ENCODE results near the gene WDR54.
"Not testable (repeated sequence)": the region's sequence is repeated elsewhere in the genome, so short reads cannot be mapped to it uniquely, and the experiment has no call there.

The WDR54 gene

GRCh38 chr2:74407682-74408081 is 13.8 kb upstream of the WDR54 start:
- DNase-seq: no peak

- DNase-seq: no peak
These were observed 8.4 kb upstream of the WDR54 start for GRCh38 chr2:74413001-74413698.

- no peak for DNase-seq
These were observed 7.1 kb upstream of the WDR54 start for GRCh38 chr2:74414441-74414840.

- no peak for DNase-seq
These were observed 6.4 kb upstream of the WDR54 start for GRCh38 chr2:74414881-74415761.

- DNase-seq: no peak
These were observed 5.7 kb upstream of the WDR54 start for GRCh38 chr2:74415762-74416395.

GRCh38 chr2:74416778-74417177 is 4.8 kb upstream of the WDR54 start:
- DNase-seq: peak; percentile 68

GRCh38 chr2:74417197-74417596 is 4.3 kb upstream of the WDR54 start:
- no peak for DNase-seq

GRCh38 chr2:74417763-74418162 is 3.8 kb upstream of the WDR54 start:
- no peak for DNase-seq

- DNase-seq: no peak
These were observed 3.2 kb upstream of the WDR54 start for GRCh38 chr2:74418312-74418711.

- DNase-seq: no peak
These were observed 2.2 kb upstream of the WDR54 start for GRCh38 chr2:74419345-74419744.

GRCh38 chr2:74420006-74420405 is 1.5 kb upstream of the WDR54 start:
- DNase-seq: no peak

GRCh38 chr2:74420443-74421103 is 957 bp upstream of the WDR54 start:
- DNase-seq: not testable (repeated sequence)

- DNase-seq: no peak
These were observed 1.9 kb downstream of the WDR54 start for GRCh38 chr2:74423231-74424095.

GRCh38 chr2:74424139-74424992 is 2.8 kb downstream of the WDR54 start:
- DNase-seq: no peak

GRCh38 chr2:74424995-74425406 is 3.5 kb downstream of the WDR54 start:
- DNase-seq: no peak

- no peak for DNase-seq
These were observed 4.0 kb downstream of the WDR54 start for GRCh38 chr2:74425523-74425922.

- no peak for DNase-seq
These were observed 4.7 kb downstream of the WDR54 start for GRCh38 chr2:74426181-74426758.

GRCh38 chr2:74427551-74427950 is 6.0 kb downstream of the WDR54 start:
- no peak for DNase-seq

GRCh38 chr2:74428675-74429074 is 7.1 kb downstream of the WDR54 start:
- no peak for DNase-seq

GRCh38 chr2:74429487-74430451 is 8.2 kb downstream of the WDR54 start:
- DNase-seq: no peak
